Glutamatergic neuron (in vitro differentiated cells): ENCODE data around the gene TNFRSF11A. TPM values are rescaled to one million over a fixed set of nuclear protein-coding genes. Genes with fewer than 3 reads are reported as not detected.

Experiments
- DNase-seq: peaks from one replicate; pipeline ENCODE4 v3.0.0; 2022
- H3K27ac Mint-ChIP-seq: one replicate; pipeline ENCODE4 v1.8.0; 2020; ENCODE audit warnings: mild to moderate bottlenecking, mixed read lengths, inconsistent platforms; ENCODE audit not compliant: unreplicated experiment
- H3K27me3 Mint-ChIP-seq: one replicate; pipeline ENCODE4 v1.8.0; 2020; ENCODE audit warnings: mild to moderate bottlenecking, moderate library complexity, mixed read lengths, inconsistent platforms; ENCODE audit not compliant: unreplicated experiment
- H3K36me3 Mint-ChIP-seq: one replicate; pipeline ENCODE4 v1.8.0; 2020; ENCODE audit warnings: mild to moderate bottlenecking, mixed read lengths, inconsistent platforms; ENCODE audit not compliant: unreplicated experiment
- H3K4me1 Mint-ChIP-seq: one replicate; pipeline ENCODE4 v1.8.0; 2020; ENCODE audit warnings: mild to moderate bottlenecking, low read depth, mixed read lengths, inconsistent platforms; ENCODE audit not compliant: unreplicated experiment
- H3K4me3 Mint-ChIP-seq: one replicate; pipeline ENCODE4 v1.8.0; 2020; ENCODE audit warnings: mild to moderate bottlenecking, mixed read lengths, inconsistent platforms; ENCODE audit not compliant: unreplicated experiment
- H3K9me3 Mint-ChIP-seq: one replicate; pipeline ENCODE4 v1.8.0; 2020; ENCODE audit warnings: mild to moderate bottlenecking, moderate library complexity, mixed read lengths, inconsistent platforms; ENCODE audit not compliant: unreplicated experiment
- CTCF ChIP-seq: fragments of 200-600 bp; sonication (generic); IDR thresholded peaks from one replicate; pipeline ENCODE4 v1.5.0; 2021; ENCODE audit not compliant: partially characterized antibody, unreplicated experiment
- total RNA-seq: library from RNA; stranded (reverse); fragmentation: NEBNext Ultra II Directional; extraction: Animal tissue kit (Norgen Biotek cat#: 25700); gene quantifications from one replicate; pipeline ENCODE4 v1.2.1, GENCODE V29; 2021; ENCODE audit not compliant: unreplicated experiment

Gene TNFRSF11A
- total RNA-seq, 1 donor from 2014 or later: 1.2 TPM

- Mint-ChIP-seq H3K9me3 (peaks cover 2% of the 10 kb centered on the region), H3K27ac (no peak overlapping the region), H3K27me3 (no peaks in the 10 kb centered on the region), H3K4me3 (no peak overlapping the region), H3K4me1 (no peaks in the 10 kb centered on the region), H3K36me3 (no peaks in the 10 kb centered on the region)
- no peak for DNase-seq
- TF ChIP-seq CTCF: no peak
Measured at GRCh38 chr18:62389761-62390481, 64.8 kb downstream of the TNFRSF11A start.

- Mint-ChIP-seq H3K4me3 (no peak overlapping the region), H3K9me3 (no peaks in the 10 kb centered on the region), H3K36me3 (peaks cover 3% of the 10 kb centered on the region), H3K4me1 (no peaks in the 10 kb centered on the region), H3K27me3 (no peaks in the 10 kb centered on the region), H3K27ac (no peak overlapping the region)
- TF ChIP-seq CTCF: no peak
- no peak for DNase-seq
Measured at GRCh38 chr18:62394006-62394763, 69.1 kb downstream of the TNFRSF11A start.

GRCh38 chr18:62396381-62396780, 71.3 kb downstream of the TNFRSF11A start:
- DNase-seq: no peak
- no peaks in the 10 kb centered on the region for H3K4me1 Mint-ChIP-seq
- TF ChIP-seq CTCF: no peak
- peaks cover 3% of the 10 kb centered on the region for H3K36me3 Mint-ChIP-seq
- peaks cover 1% of the 10 kb centered on the region for H3K9me3 Mint-ChIP-seq
- H3K27me3 Mint-ChIP-seq: no peaks in the 10 kb centered on the region
- H3K27ac Mint-ChIP-seq: no peak overlapping the region
- H3K4me3 Mint-ChIP-seq: no peak overlapping the region

GRCh38 chr18:62396967-62397366, 71.9 kb downstream of the TNFRSF11A start:
- H3K27ac Mint-ChIP-seq: no peak overlapping the region
- DNase-seq: no peak
- no peak for TF ChIP-seq CTCF
- peaks cover 1% of the 10 kb centered on the region for H3K9me3 Mint-ChIP-seq
- H3K4me1 Mint-ChIP-seq: no peaks in the 10 kb centered on the region
- no peaks in the 10 kb centered on the region for H3K27me3 Mint-ChIP-seq
- H3K36me3 Mint-ChIP-seq: peaks cover 3% of the 10 kb centered on the region
- no peak overlapping the region for H3K4me3 Mint-ChIP-seq

GRCh38 chr18:62398291-62398690, 73.2 kb downstream of the TNFRSF11A start:
- no peak for TF ChIP-seq CTCF
- DNase-seq: no peak
- H3K9me3 Mint-ChIP-seq: peaks cover 1% of the 10 kb centered on the region
- no peak overlapping the region for H3K4me3 Mint-ChIP-seq
- no peaks in the 10 kb centered on the region for H3K4me1 Mint-ChIP-seq
- H3K36me3 Mint-ChIP-seq: peaks cover 3% of the 10 kb centered on the region
- H3K27ac Mint-ChIP-seq: no peak overlapping the region
- no peaks in the 10 kb centered on the region for H3K27me3 Mint-ChIP-seq
